Right atrium auricular region (tissue), 2 donors: ENCODE measurements around the gene GABARAP. TPM values are rescaled to one million over a fixed set of nuclear protein-coding genes. Genes with fewer than 3 reads are reported as not detected.

Experiments
- DNase-seq: peaks from one replicate; pipeline ENCODE4 v3.0.0-alpha.2; 2019; ENCODE audit warnings: low spot score
- H3K27ac ChIP-seq, 2 donors: fragments of 200-600 bp; sonication (generic); 1 replicate in 1 of 2; 2 replicates in 1 of 2; pipeline ENCODE4 v1.5.1; 2016 to 2019
- H3K27me3 ChIP-seq, 2 donors: fragments of 200-600 bp; sonication (generic); one replicate each; pipeline versions ENCODE4 v1.5.1 to v1.6.0; 2017 to 2019
- H3K36me3 ChIP-seq: fragments of 200-600 bp; sonication (generic); one replicate; pipeline ENCODE4 v1.5.1; 2016
- H3K4me1 ChIP-seq, 2 donors: fragments of 200-600 bp; sonication (generic); one replicate each; pipeline versions ENCODE4 v1.5.1 to v1.6.0; 2017 to 2019
- H3K4me3 ChIP-seq, 2 donors: fragments of 200-600 bp; sonication (generic); 1 replicate in 1 of 2; 2 replicates in 1 of 2; pipeline ENCODE4 v1.5.1; 2017 to 2019; ENCODE audit warnings: mild to moderate bottlenecking in 1 of 2, moderate library complexity in 1 of 2
- H3K9me3 ChIP-seq, 2 donors: fragments of 200-600 bp; sonication (generic); one replicate each; pipeline ENCODE4 v1.5.1; 2019
- CTCF ChIP-seq, 2 donors: fragments of 200-600 bp; sonication (generic); IDR thresholded peaks; one replicate each; pipeline ENCODE4 v1.5.1; 2019; ENCODE audit warnings: antibody characterized with exemption in 2 of 2
- total RNA-seq, 2 donors: library from RNA; depleted of rRNA; stranded (reverse); fragments of >200 nt; gene quantifications; one replicate each; pipeline ENCODE4 v1.1.0, GENCODE V29; 2016

Gene GABARAP
- total RNA-seq, 2 donors from 2014 or later: 226 to 469 TPM

- no peak for DNase-seq
- Histone ChIP-seq H3K4me1 (peaks cover 0 to 43% of the 10 kb centered on the region in 2 donors), H3K36me3 (no peaks in the 10 kb centered on the region), H3K4me3 (peak overlapping the region in 1 of 2 donors; percentile 26), H3K9me3 (no peaks in the 10 kb centered on the region), H3K27ac (no peak overlapping the region), H3K27me3 (no peaks in the 10 kb centered on the region)
- TF ChIP-seq CTCF (IDR thresholded peaks at IDR 0.05): no peak
These were observed 30.6 kb downstream of the GABARAP start for GRCh38 chr17:7211491-7212273.

GRCh38 chr17:7208754-7209460, 33.3 kb downstream of the GABARAP start:
- H3K27ac ChIP-seq: no peak overlapping the region
- no peak for TF ChIP-seq CTCF (IDR thresholded peaks at IDR 0.05)
- no peaks in the 10 kb centered on the region for H3K36me3 ChIP-seq
- H3K27me3 ChIP-seq: no peaks in the 10 kb centered on the region
- DNase-seq: no peak
- no peaks in the 10 kb centered on the region for H3K9me3 ChIP-seq
- H3K4me3 ChIP-seq: no peak overlapping the region
- H3K4me1 ChIP-seq: peaks cover 0 to 32% of the 10 kb centered on the region in 2 donors

DNA sequence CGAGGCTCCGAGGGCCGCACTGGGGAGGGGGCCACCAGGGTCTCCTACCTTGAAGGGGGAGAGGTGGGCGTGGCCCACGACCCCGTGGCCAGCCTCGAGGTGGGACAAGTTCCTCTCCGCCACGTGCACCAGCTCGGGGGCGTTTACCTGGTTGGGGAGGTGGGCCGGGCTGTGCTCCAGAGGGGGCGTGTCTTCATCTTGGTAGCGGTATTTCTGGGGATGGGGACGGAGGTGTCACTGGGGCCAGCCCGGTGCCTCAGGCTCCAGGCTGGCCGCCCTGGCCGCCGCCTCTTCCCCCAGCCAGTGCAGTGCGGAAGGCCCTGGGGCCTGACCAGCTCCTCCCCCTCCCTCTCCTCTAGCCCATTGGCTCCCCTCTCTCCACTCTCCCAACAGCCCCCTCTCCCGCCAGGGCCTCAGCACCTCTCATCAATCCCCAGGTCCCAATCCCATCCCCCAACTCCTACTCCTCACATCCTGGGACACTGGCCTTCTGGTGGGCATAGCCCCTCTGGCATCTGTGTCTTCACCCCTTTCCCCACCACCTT, 34.1 kb downstream of the GABARAP start:
- no peak for TF ChIP-seq CTCF (IDR thresholded peaks at IDR 0.05)
- Histone ChIP-seq H3K9me3 (no peaks in the 10 kb centered on the region), H3K36me3 (peaks cover 6% of the 10 kb centered on the region), H3K4me1 (peaks cover 0 to 28% of the 10 kb centered on the region in 2 donors), H3K27ac (no peak overlapping the region), H3K4me3 (no peak overlapping the region), H3K27me3 (no peaks in the 10 kb centered on the region)
- DNase-seq: no peak

DNA sequence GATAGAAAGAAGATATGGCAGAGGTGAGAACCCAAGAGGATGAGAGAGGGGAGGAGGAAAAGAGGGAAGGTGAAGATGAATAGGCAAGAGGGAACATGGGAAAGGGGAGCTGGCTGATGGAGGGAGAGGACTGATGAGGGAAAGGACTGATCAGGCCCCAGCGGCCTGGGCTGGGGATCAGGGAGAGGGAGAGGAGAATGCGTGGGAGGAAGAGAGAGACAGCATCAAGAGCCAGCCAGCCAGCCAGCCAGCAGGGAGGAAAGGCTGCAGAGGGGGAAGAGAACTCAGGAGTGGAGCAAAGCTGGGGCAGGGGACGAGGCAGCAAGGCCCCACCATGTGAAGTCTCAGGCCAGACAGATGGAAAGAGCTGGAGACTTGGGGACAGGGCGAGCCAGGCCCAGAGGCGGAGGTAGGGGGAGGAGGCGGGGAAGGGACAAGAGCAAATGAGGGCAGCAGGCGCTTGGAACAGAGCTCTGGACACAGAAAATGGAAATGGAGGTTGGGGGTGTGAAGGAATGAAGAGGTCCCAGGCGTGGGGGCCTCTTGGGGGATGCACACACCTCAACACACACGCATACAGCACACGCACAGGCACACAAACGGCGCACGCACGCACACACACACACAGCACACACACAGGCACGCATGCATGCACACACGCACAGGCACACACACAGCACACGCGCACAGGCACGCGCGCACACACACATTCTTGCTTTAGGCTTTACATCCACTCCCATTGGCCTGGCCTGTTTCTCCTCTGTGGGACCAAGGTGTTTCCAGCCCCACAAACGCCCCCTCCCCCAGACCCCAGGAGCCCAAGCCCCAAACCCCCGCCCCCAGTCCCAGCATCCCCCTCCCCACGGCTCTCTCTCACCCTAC, 34.9 kb downstream of the GABARAP start:
- no peak for TF ChIP-seq CTCF (IDR thresholded peaks at IDR 0.05)
- peaks cover 0 to 28% of the 10 kb centered on the region in 2 donors for H3K4me1 ChIP-seq
- no peak for DNase-seq
- no peaks in the 10 kb centered on the region for H3K9me3 ChIP-seq
- no peak overlapping the region for H3K4me3 ChIP-seq
- H3K27ac ChIP-seq: no peak overlapping the region
- peaks cover 14% of the 10 kb centered on the region for H3K36me3 ChIP-seq
- no peaks in the 10 kb centered on the region for H3K27me3 ChIP-seq

- DNase-seq: no peak
- Histone ChIP-seq H3K4me1 (peaks cover 0 to 24% of the 10 kb centered on the region in 2 donors), H3K27ac (peak overlapping the region; percentile 57 to 60), H3K36me3 (peaks cover 26% of the 10 kb centered on the region), H3K27me3 (no peaks in the 10 kb centered on the region), H3K9me3 (no peaks in the 10 kb centered on the region), H3K4me3 (peak overlapping the region; percentile 40 to 57)
- TF ChIP-seq CTCF (IDR thresholded peaks at IDR 0.05): no peak
These were observed 36.7 kb downstream of the GABARAP start for GRCh38 chr17:7205561-7205960.
